Measurements from ENCODE around the gene HOPX. TPM values are rescaled to one million over a fixed set of nuclear protein-coding genes. Genes with fewer than 3 reads are reported as not detected.
"Not testable (repeated sequence)": the region's sequence is repeated elsewhere in the genome, so short reads cannot be mapped to it uniquely, and the experiment has no call there.

HOPX gene, protein sequence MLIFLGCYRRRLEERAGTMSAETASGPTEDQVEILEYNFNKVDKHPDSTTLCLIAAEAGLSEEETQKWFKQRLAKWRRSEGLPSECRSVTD
- not detected for total RNA-seq

DNA sequence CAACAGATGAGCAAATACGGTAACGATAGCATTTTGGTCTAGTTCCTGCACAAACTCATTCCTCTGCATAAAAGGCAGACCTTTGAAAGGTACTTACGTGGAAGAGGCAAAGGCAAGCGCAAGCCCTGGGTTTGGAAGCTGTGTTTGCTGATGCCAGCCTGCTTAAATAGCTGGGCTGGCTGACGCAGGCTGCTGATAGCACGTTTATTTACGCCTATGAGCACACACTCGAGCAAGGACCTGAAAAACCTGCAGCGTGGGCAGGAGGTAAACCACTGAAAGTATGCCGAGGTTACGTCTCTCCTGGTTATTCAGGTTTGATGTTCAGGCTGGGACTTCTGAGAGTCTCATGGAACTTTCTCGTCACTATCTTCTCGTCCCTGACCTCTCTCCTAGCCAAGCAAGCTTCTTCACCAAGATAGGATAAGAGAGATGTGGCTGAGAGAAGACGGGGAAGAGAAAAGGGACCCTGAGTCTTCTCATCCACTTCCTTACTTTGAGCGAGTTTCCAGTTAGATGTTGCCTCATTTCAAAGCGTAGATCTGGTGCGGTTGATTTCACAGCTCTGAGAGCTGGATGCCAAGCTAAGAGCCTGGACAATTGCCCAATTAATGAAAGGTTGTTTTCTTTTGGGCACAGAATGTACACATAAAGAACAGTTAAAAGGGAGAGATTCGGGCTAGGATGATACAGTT, at the start of gene HOPX:
Gene HOPX (minus strand): TSS at position 139 of the 695 bp plus-strand sequence. CDS start 23,480 bp downstream, outside the sequence.
- no peak for DNase-seq

- no peak for DNase-seq
Observed at GRCh38 chr4:56730097-56730496, 49.0 kb upstream of the HOPX start.

GRCh38 chr4:56728512-56728911, 47.4 kb upstream of the HOPX start:
- DNase-seq: no peak

- DNase-seq: no peak
Observed at GRCh38 chr4:56727150-56727549, 46.1 kb upstream of the HOPX start.

- DNase-seq: not testable (repeated sequence)
Observed at GRCh38 chr4:56726593-56726992, 45.5 kb upstream of the HOPX start.

- DNase-seq: no peak
Observed at GRCh38 chr4:56723659-56724230, 42.6 kb upstream of the HOPX start.

GRCh38 chr4:56723201-56723605, 42.1 kb upstream of the HOPX start:
- DNase-seq: no peak

DNA sequence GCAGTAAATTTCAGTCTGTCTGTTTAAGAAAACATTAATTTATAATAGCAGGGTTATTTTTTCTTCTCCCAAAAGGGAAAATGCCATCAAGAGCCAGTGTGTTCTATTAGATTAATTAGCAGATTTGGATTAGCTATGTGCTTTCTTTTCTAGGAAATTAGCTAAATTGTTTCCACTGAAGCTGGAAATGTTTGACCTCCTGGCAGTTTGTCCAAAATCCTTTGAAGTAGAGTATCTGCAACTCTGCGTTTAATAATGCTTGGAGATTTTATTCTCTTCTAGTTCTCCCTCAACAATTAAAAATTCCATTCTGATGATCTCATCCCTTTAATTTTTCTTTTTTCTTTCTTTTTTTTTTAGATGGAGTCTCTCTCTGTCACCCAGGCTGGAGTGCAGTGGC, 27.1 kb upstream of the HOPX start:
- no peak for DNase-seq

- no peak for DNase-seq
Observed at GRCh38 chr4:56705966-56706365, 24.9 kb upstream of the HOPX start.

- no peak for DNase-seq
Observed at GRCh38 chr4:56705334-56705733, 24.2 kb upstream of the HOPX start.

DNA sequence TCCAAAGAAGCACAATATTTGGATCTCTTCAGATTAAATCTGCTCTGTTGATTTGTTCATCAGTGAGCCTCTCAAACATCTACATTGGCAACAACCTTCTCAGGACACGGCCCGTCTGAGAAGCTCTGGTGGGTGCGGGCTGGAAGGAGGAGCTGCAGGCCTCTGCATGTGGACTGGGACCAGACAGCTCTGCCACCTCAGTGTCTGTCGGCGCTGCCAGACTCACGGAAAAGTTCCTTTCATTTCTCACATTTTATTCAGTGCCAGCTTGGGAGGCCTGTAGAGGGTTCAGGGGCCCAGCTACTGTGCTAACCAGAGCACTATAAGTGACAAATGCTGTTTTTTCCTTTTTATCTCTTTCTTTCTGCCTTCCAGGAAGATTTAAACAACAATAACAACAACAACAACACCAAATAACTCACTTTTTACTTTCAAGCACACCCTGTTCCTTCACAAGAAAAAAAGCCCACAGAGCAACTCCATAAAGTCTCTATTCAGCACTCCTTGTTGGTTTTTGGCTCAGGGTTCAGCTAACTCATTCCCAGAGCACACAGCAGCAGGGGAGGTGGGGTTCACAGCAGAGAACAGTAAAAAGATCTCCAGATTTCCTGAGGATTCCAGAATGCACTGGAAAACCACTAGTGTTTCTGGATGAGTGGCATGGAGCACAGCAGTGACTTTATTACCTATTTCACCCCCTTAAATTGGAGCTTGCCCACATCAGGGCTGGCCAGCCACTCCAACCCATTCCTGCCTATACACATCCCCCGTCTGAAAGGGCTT, 23.2 kb upstream of the HOPX start:
- no peak for DNase-seq

DNA sequence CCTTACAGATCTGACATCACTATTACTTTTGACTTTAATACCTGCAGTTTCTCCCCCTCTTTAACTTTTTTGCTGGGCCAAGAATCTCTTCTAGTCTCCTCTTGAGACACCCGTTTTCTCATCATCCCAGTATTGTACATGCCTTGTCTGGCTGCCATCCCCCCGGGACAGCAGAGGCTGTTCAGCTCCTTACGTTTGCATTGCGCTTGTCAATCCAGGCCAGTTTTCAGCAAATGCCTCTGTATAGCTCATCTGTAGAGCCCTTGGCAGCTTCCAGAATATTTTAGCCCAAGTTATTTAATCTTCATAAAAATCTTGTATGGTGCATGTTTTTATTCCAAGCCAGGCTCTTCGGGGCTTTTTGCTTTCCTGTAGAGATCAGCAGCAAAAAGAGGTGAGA, 22.3 kb upstream of the HOPX start:
- no peak for DNase-seq

GRCh38 chr4:56701644-56702043, 20.5 kb upstream of the HOPX start:
- DNase-seq: no peak

- DNase-seq: no peak
Observed at GRCh38 chr4:56701161-56701480, 20.0 kb upstream of the HOPX start.

GRCh38 chr4:56699537-56700105, 18.5 kb upstream of the HOPX start:
- DNase-seq: no peak

DNA sequence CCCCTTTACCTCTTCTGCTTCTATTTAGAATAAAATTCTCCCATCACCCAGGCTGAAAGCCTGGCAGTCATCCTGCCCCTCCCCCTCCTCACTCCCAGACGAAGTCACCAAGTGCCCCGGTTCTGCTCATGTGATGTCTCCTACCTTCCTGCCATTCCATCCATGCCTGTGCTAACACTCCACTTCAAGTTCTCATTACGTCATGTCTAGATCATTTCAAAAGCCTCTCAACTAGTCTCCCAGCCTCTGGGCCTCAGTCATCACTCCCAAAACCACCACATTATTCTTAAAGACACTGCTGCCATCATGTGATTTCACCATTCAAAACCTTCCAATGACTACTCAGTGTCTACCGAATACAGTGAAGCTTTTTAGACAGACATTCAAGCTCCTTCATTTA, 17.2 kb upstream of the HOPX start:
- no peak for DNase-seq

GRCh38 chr4:56696056-56696455, 15.0 kb upstream of the HOPX start:
- no peak for DNase-seq

GRCh38 chr4:56693476-56693875, 12.4 kb upstream of the HOPX start:
- not testable (repeated sequence) for DNase-seq

- DNase-seq: no peak
Observed at GRCh38 chr4:56692576-56692975, 11.5 kb upstream of the HOPX start.

DNA sequence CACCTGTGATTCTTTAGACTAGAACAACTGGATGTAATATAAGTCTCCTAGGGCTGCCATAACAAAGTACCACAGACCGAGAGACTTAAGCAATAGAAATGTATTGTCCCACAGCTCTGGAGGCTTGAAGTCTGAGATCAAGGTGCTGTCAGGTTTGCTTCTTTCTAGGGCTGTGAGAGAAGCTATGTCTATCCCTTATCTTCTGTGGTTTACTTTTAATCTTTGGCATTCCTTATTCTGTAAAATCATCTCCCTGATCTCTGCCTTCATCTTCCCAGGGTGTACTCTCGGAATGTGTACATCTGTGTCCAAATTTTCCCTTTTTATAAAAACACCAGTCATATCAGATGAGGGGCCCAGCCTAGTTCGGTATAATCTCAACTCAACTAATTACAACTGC, 10.3 kb upstream of the HOPX start:
- no peak for DNase-seq

DNA sequence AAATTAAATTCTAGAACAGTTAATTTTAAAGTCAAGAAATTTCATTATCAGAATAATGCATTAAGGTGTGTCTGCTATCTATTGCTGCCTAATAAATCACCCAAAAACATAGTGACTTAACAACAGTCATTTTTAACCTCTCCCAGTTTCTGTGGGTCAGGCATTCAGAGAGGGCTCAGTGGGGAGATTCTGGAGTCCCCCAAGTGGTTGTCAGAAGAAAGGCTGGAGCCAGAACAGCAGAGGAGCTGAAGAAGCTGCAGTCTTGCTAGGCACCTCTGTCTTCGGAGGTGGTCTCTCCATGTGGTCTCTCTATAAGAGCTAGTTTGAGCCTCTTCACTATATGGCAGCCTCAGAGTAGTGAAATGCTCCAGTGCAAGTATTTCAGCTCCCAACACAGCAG, 9.3 kb upstream of the HOPX start:
- DNase-seq: no peak

DNA sequence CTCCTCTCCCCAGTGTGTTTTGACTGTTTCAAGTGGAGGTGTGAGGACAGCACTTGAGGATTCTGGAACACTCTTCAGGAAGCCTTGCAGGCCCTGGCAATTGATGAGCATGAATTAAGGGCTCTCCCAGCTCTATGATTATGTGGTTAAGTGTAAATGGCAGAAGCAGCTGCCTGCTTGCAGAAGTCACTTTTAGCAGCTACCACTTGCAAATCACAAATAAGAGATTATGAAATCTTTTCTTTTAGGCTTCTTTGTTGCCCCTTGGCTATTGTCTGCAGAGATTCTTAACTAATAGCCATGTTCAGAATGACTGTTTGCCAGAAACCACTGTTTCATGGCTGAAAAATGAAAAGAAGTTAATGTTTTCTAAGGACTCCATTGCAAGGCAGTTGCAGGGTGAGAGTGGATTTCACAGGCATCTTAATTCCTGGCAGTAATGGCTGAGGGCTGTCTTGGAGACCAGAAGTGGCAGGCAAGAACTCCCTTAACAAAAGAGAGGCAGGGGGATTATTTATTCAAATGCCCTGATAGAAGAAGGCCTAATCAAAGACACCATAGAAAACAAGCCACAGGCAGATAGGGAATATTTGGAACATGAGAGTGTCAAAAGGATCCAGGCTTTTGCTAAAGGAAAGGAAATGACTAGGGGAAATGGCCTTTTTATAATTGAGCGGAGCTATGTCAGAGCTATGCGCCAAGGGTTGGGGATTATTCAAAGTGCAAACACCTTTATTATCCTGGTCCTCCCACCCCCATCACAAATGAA, 8.3 kb upstream of the HOPX start:
- no peak for DNase-seq

DNA sequence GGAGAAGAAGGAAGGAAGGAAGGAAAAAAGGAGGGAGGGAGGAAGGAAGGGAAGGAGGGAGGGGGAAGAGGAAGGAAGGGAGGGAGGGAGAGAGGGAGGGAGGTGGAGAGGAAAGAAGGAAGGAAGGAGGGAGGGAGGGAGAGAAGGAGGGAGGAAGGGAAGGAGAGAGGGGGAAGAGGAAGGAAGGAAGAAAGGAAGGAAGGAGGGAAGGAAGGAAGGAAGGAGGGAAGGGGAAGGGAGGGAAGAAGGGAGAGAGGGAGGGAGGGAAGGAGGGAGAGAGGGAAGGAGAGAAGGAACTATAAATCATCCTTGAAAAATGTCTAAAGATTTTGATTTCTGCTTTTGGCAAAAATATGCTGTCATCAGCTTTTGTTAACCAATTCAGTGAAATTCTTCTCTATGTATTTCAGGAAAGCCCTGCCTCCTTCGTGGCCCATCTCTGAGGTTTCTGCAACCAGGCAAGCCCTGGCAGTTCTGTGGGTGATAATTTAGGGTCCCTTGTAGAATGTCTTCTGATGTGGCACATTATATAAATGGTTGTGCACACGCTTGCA, 7.1 kb upstream of the HOPX start:
- no peak for DNase-seq
